NCI-H748 treated with DMSO at 0.1 percent for 48 hours (cell line): ENCODE data around the gene RMDN3.

ENCODE experiments used
- DNase-seq: peaks from one replicate; lab custom pipeline; 2025; lab: John Stamatoyannopoulos, UW

The RMDN3 gene

GRCh38 chr15:40693904-40694687 lies 61.0 kb downstream of the RMDN3 start:
- DNase-seq = no peak

DNA sequence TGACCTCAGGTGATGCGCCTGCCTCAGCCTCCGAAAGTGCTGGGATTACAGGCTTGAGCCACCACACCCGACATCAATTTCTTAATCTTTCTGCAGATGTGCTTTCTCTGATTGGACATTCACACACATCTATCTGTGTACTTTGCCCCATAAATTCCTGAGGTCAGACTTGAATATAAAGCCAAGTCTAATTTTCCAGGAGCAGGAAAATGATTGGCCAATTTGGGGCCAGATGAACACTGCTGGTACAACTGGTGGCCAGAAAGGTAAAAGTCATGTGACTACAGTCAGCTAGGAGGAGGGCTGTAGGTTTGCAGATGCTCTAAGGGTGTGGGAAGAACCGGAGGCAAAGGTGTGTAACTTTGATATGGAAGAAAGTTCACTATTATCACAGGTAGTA lies 63.3 kb downstream of the RMDN3 start:
- DNase-seq = no peak

GRCh38 chr15:40688932-40689799 lies 65.9 kb downstream of the RMDN3 start:
- no peak for DNase-seq
